Subcutaneous abdominal adipose tissue (tissue), 5 donors: ENCODE measurements around the gene RIMBP2.

Experiments
- H3K27ac ChIP-seq: one replicate; pipeline ENCODE4 v1.7.0; 2013; ENCODE audit warnings: low read depth, mild to moderate bottlenecking, inconsistent platforms, low read length, moderate library complexity
- H3K27me3 ChIP-seq, 5 donors: one replicate each; pipeline ENCODE4 v1.7.0; 2013; ENCODE audit warnings: low read length in 5 of 5, inconsistent platforms in 1 of 5; ENCODE audit not compliant: control insufficient read depth in 5 of 5, insufficient read depth in 4 of 5
- H3K36me3 ChIP-seq, 5 donors: one replicate each; pipeline ENCODE4 v1.7.0; 2013; ENCODE audit warnings: low read length in 5 of 5; ENCODE audit not compliant: control insufficient read depth in 5 of 5, insufficient read depth in 5 of 5
- H3K4me1 ChIP-seq, 5 donors: one replicate each; pipeline ENCODE4 v1.7.0; 2013; ENCODE audit warnings: low read length in 5 of 5, mild to moderate bottlenecking in 3 of 5, moderate library complexity in 1 of 5; ENCODE audit not compliant: control insufficient read depth in 5 of 5, insufficient read depth in 5 of 5
- H3K4me3 ChIP-seq, 5 donors: one replicate each; pipeline ENCODE4 v1.7.0; 2013; ENCODE audit warnings: low read length in 5 of 5, low read depth in 1 of 5
- H3K9ac ChIP-seq, 5 donors: one replicate each; pipeline ENCODE4 v1.7.0; 2013; ENCODE audit warnings: low read length in 5 of 5, mild to moderate bottlenecking in 4 of 5, moderate library complexity in 3 of 5
- H3K9me3 ChIP-seq, 5 donors: one replicate each; pipeline ENCODE4 v1.7.0; 2013; ENCODE audit warnings: low read length in 5 of 5; ENCODE audit not compliant: control insufficient read depth in 5 of 5
- donor health status: healthy.
- donor health status: healthy.
- donor health status: healthy.
- donor health status: healthy.
- donor health status: healthy.

Gene RIMBP2

DNA sequence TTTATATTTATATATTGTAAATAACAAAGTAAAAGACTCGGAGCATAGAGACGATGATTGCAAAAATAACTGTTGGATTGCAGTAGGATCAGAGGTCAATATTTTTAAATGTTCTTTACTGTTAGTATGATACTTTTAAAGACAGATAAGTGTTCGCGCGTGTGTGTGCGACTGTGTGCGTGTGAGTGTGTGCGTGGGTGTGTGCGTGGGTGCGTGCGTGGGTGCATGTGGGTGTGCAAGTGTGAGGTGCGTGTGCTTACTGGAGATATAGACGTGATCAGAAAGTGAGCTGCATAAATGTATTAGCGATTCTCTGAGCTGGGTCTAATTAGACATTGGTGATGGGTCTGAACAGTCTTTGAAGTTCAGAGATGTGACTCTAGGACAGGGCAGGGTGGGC, 142.9 kb downstream of the RIMBP2 start:
- no peaks in the 10 kb centered on the region for H3K4me1 ChIP-seq
- H3K9ac ChIP-seq = no peak overlapping the region
- no peaks in the 10 kb centered on the region for H3K9me3 ChIP-seq
- peaks cover 0 to 4% (median 3%) of the 10 kb centered on the region in 5 donors for H3K27me3 ChIP-seq
- no peak overlapping the region for H3K27ac ChIP-seq
- no peak overlapping the region for H3K4me3 ChIP-seq
- H3K36me3 ChIP-seq = no peaks in the 10 kb centered on the region

DNA sequence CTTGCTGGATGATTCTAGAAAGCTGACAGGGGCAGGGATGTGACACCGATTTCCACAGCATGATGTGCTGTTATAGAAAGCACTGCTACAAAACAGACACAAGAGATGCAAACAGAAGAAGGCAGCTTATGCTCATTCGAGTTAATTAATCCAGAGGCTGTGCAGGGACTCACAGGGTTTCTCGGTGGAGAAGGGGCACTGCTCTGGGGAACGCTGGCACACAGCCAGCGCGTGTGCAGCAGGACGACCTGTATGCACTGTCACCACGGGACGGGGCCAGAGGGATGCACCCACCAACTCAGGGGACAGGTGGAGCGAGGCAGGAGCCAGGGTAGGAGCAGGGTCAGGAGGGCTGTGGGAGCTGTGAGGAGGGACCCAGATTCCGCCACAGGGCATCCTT, 143.5 kb downstream of the RIMBP2 start:
- H3K4me3 ChIP-seq = no peak overlapping the region
- peaks cover 0 to under 1% (median 0%) of the 10 kb centered on the region in 5 donors for H3K9me3 ChIP-seq
- no peak overlapping the region for H3K27ac ChIP-seq
- H3K4me1 ChIP-seq = no peaks in the 10 kb centered on the region
- H3K36me3 ChIP-seq = no peaks in the 10 kb centered on the region
- H3K9ac ChIP-seq = no peak overlapping the region
- peaks cover 0 to 4% (median 3%) of the 10 kb centered on the region in 5 donors for H3K27me3 ChIP-seq

DNA sequence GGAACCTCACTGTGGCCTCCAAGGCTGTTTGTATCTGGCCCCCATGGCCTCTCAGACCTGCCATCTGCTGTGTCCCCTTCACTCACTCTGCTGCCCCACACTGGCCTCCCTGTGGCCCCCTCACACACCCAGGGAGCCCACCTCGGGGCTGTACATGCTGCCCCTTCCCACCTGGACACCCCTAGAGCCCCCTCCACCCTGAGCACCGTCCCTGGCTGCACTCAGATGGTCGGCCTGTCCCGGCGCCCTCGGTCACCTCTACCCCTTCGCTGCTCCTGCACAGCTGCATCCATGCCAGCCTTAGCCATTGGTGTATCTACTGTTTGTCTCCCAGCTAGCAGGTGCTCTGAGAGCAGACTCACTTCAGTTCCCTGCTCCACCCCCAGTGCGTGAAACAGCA, 144.4 kb downstream of the RIMBP2 start:
- Histone ChIP-seq H3K36me3 (no peaks in the 10 kb centered on the region), H3K4me3 (no peak overlapping the region), H3K27ac (no peak overlapping the region), H3K9ac (no peak overlapping the region), H3K27me3 (peaks cover 2 to 6% (median 3%) of the 10 kb centered on the region in 5 donors), H3K4me1 (no peaks in the 10 kb centered on the region), H3K9me3 (peaks cover 0 to 8% (median 1%) of the 10 kb centered on the region in 5 donors)

DNA sequence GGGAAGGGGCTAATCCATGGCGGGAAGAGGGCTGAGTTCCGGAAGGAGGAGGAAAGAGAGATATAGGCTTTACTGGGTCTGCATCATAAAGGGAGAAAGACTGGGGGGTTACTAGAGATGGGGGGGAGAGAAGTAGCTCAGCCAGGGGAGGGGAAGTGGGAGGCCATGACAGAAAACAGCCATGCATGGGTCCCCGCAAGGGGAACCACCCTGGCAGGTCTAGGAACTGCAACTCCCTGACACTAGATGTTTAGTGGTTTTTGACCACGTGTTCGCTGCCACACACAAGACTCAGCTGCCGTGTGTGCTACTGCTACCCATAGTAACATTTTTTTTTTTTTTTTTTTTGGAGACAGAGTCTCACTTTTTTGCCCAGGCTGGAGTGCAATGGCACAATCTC, 145.0 kb downstream of the RIMBP2 start:
- Histone ChIP-seq H3K27ac (no peak overlapping the region), H3K4me3 (no peak overlapping the region), H3K4me1 (no peaks in the 10 kb centered on the region), H3K9ac (no peak overlapping the region), H3K9me3 (peaks cover 1 to 15% (median 8%) of the 10 kb centered on the region in 5 donors), H3K27me3 (peaks cover 0 to 4% (median 2%) of the 10 kb centered on the region in 5 donors), H3K36me3 (no peaks in the 10 kb centered on the region)

DNA sequence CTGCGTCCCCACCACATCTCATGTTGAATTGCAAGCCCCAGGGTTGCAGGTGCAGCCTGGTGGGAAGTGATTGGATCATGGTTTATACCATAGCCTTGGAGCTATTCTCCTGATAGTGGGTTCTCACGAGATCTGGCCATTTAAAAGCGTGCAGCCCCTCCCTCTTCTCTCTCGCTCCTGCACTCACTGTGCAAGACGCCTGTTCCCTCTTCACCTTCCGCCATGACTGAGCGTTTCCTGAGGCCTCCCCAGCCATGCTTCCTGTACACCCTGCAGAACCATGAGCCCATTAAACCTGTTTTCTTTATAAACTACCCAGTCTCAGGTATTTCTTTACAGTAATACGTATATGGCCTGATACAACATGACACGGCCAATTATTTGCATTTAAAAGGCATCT, 146.6 kb downstream of the RIMBP2 start:
- Histone ChIP-seq H3K9ac (no peak overlapping the region), H3K9me3 (peaks cover 6 to 21% (median 20%) of the 10 kb centered on the region in 5 donors), H3K4me3 (no peak overlapping the region), H3K27me3 (peaks cover 0 to 4% (median 2%) of the 10 kb centered on the region in 5 donors), H3K27ac (no peak overlapping the region), H3K36me3 (no peaks in the 10 kb centered on the region), H3K4me1 (no peaks in the 10 kb centered on the region)

DNA sequence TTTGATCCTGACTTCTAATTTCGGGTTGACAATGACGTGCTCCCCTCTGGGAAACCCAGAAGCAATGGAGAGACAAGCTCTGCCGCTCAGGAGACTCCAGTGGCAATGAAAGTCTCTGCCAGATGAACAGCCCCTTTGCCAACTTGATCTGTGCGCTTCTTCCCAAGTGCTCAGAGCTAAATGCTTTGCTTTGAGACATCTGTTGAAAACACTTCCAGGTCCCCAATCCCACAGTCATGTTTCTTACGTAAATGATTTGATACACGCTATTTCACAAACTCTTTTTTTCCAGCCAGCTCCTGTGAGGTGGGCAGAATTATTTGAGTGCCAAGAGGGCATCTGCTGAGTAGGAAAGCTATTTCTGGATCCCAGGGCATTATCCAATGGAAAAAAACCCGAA, 147.6 kb downstream of the RIMBP2 start:
- H3K9ac ChIP-seq = no peak overlapping the region
- no peaks in the 10 kb centered on the region for H3K36me3 ChIP-seq
- no peak overlapping the region for H3K27ac ChIP-seq
- peaks cover 0 to 4% (median 2%) of the 10 kb centered on the region in 5 donors for H3K27me3 ChIP-seq
- H3K9me3 ChIP-seq = peaks cover 6 to 23% (median 21%) of the 10 kb centered on the region in 5 donors
- no peaks in the 10 kb centered on the region for H3K4me1 ChIP-seq
- H3K4me3 ChIP-seq = no peak overlapping the region

DNA sequence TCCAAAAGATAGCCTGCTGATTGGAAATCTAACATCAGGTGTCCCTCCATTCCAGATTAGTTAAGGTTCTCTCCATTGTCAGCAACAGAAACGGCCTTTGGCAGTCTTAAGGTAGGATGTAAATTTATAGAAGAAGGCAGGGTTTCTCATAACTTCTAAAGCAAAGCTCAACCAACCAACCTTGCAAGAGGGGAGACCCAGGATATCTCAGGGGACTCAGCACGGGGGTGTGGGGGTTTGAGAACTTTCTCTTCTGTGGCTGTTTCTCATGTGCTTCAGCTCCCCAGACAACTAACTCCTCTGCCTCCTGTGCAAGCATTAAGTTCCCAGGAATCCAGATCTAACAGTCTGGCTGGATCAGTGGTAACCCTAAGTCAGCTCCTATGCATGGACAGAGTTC, 148.1 kb downstream of the RIMBP2 start:
- no peak overlapping the region for H3K9ac ChIP-seq
- H3K27me3 ChIP-seq = peaks cover 0 to 4% (median 2%) of the 10 kb centered on the region in 5 donors
- H3K9me3 ChIP-seq = peaks cover 6 to 23% (median 21%) of the 10 kb centered on the region in 5 donors
- no peak overlapping the region for H3K4me3 ChIP-seq
- H3K4me1 ChIP-seq = no peaks in the 10 kb centered on the region
- H3K36me3 ChIP-seq = no peaks in the 10 kb centered on the region
- no peak overlapping the region for H3K27ac ChIP-seq

DNA sequence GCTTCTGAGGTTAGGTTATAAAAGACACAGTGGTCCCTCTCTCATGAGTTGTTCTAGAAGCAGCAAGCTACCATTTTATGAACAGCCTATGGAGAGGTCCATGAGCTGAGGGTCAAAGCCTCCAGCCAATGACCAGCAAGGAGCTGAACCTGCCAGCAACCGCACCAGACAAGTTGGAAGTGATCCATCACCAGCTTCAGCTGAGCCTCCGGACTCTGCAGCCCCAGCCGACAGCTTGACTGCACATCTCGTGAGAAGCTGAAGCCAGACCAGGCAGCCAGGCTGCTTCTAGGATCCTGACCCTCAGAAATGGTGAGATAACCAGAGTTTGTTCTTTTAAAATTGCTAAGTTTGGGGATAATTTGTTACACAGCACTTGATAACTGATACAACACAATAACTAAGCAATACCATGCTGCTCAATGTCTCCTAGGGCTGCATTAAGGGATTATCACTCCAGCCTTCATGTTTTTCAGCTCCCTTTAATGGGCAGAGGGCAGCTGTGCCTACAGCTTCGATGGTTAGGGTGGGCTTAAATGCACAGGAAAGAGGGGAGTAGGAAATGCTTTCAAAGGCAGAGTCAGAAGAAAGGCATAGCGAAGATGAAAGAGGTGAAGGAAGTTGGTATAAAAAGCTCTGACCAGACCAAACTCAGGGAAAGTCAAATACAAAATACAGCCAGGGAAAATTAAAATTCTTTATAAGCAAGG, 149.5 kb downstream of the RIMBP2 start:
- Histone ChIP-seq H3K36me3 (no peaks in the 10 kb centered on the region), H3K4me1 (no peaks in the 10 kb centered on the region), H3K4me3 (no peak overlapping the region), H3K9ac (no peak overlapping the region), H3K27me3 (peaks cover 0 to 2% (median 0%) of the 10 kb centered on the region in 5 donors), H3K9me3 (peaks cover 6 to 23% (median 21%) of the 10 kb centered on the region in 5 donors), H3K27ac (no peak overlapping the region)

DNA sequence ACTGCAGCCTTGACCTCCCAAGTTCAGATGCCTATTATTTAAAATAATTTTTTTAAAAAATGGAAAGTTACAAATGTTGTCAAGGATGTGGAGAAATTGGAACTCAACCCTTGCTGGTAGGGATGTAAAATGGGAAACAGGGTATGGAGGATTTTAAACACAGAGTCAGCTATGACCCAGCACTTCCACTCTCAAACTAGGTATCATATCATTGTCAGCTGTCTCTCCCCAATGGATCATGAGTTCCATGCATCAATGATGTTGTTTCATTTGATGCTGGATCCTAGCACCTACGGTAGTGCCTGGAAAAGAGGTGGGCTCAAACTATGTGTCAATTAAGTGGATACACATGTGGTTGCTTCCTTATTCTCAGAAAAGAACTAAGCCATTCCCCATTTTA, 150.9 kb downstream of the RIMBP2 start:
- no peaks in the 10 kb centered on the region for H3K4me1 ChIP-seq
- H3K9ac ChIP-seq = no peak overlapping the region
- no peaks in the 10 kb centered on the region for H3K36me3 ChIP-seq
- H3K9me3 ChIP-seq = peaks cover 6 to 23% (median 21%) of the 10 kb centered on the region in 5 donors
- H3K27ac ChIP-seq = no peak overlapping the region
- H3K4me3 ChIP-seq = no peak overlapping the region
- peaks cover 0 to 2% (median 0%) of the 10 kb centered on the region in 5 donors for H3K27me3 ChIP-seq

DNA sequence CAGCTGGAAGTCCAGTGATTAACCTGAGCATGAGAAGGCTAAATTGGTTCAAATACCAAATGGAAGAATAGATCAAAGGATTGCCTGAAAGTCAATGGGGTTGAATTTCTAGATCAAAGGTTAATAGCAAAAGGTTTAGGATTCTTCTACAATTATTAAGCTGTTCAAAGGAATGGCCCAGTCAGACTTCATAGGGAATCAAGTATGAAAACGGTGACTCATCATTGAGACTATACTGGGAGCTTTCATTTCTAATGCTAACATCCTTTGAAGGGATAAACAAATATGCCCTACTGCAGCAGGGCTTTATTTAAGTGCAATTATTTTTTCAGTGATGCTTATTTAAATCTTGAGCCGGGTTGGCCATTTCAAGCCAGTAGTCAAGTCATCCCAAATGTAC, 152.8 kb downstream of the RIMBP2 start:
- Histone ChIP-seq H3K4me3 (no peak overlapping the region), H3K27ac (no peak overlapping the region), H3K9ac (no peak overlapping the region), H3K4me1 (no peaks in the 10 kb centered on the region), H3K36me3 (no peaks in the 10 kb centered on the region), H3K9me3 (peaks cover 6 to 23% (median 21%) of the 10 kb centered on the region in 5 donors), H3K27me3 (peaks cover 0 to 2% (median 0%) of the 10 kb centered on the region in 5 donors)
